H7 (cell line): ENCODE data around the gene TDRD9. TPM values are rescaled to one million over a fixed set of nuclear protein-coding genes. Genes with fewer than 3 reads are reported as not detected.

Experiments
- DNase-seq: peaks from one replicate; pipeline ENCODE4 v3.0.0; 2012
- H3K27me3 ChIP-seq: 2 replicates; pipeline ENCODE4 v1.6.0; 2011; ENCODE audit warnings: mild to moderate bottlenecking, low read length; ENCODE audit not compliant: control insufficient read depth, insufficient read depth
- H3K36me3 ChIP-seq: replicated peaks from 2 replicates; pipeline ENCODE4 v1.5.1; 2011; ENCODE audit warnings: low read length; ENCODE audit not compliant: control insufficient read depth, insufficient read depth
- H3K4me3 ChIP-seq: 2 replicates; pipeline ENCODE4 v1.5.1; 2011; ENCODE audit warnings: low read depth, mild to moderate bottlenecking, control low read depth, low read length, moderate library complexity; ENCODE audit not compliant: insufficient read depth
- total RNA-seq: library from RNA; depleted of rRNA; stranded (reverse); fragments of >200 nt; shearing (Covaris generic); gene quantifications from 2 replicates; pipeline ENCODE4 v1.2.3, GENCODE V29; 2014

The TDRD9 gene
- total RNA-seq, 1 experiment from 2014 or later: not detected

DNA sequence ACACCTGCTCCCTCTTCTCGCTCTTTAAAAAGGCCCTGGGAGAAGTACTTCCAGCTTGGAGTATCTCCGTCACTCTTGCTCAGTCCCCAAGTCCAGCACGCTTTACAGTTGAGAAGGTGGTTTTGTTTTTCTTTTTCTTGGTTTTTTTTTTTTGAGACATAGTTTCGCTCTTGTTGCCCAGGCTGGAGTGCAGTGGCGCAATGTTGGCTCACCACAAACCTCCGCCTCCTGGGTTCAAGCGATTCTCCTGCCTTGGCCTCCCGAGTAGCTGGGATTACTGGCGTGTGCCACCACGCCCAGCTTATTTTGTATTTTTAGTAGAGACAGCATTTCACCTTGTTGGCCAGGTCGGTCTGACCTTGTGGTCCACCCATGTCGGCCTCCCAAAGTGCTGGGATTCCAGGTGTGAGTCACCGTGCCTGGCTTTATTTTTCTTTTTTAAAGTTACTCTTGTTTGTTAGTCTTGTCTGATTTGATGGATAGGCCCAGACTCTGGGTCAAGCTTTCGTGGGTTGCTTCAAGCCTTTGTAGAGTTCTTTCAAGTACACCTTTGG, 1.9 kb downstream of the TDRD9 start:
- DNase-seq: no peak
- no peaks in the 10 kb centered on the region for H3K36me3 ChIP-seq
- no peak overlapping the region for H3K4me3 ChIP-seq
- no peaks in the 10 kb centered on the region for H3K27me3 ChIP-seq

DNA sequence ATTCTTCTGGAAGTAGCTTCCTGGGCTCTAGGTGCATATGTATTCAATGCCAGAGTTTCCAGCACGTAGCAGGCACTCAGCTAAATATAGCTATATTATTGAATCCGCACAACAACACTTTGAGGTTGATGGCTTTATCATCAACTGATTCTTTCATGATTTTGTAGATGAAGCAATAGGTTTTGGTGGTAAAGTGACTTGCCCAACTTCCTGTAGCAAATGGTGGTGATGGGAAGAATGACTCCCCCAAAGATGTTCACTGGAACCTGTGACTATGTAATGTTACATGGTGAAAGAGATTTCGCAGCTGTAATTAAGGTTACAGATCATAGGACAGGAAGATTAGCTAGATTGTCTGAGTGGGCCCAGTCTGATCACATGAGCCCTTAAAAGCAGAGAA, 3.2 kb downstream of the TDRD9 start:
- H3K27me3 ChIP-seq: no peaks in the 10 kb centered on the region
- no peak for DNase-seq
- no peak overlapping the region for H3K4me3 ChIP-seq
- no peaks in the 10 kb centered on the region for H3K36me3 ChIP-seq

DNA sequence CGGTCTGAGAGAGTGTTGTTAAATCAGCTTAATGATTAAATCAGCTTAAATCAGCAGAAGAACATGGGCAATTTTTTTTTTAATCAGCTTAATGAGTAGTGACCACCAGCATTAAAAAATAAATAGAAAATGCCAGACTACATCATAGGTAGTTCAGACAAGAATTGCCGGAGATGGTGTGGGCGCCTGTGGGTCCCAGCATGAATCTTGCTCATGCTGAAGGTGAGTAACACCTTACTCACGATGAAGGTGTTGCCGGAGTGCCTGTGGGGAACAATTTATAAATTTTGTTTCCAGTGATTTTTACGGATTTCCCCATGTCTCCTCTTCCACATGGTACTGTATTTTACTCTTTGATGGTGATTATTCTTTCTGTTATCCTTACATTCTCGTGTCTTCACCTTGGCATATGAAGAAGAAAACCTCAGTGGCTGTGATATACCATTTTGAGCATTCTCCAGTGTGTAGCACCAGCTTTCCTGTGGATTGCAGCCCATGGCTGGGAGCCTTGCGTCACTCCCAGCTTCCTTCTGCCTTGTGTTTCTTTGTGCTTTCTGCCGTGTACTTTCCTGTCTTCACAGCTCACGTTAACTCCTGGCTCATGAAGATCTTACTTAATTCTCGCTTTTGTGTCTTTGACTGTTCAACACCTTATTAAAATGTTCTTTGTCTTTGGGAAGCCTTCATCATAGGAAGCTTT, 4.7 kb downstream of the TDRD9 start:
- Histone ChIP-seq H3K36me3 (no peaks in the 10 kb centered on the region), H3K4me3 (no peak overlapping the region), H3K27me3 (no peaks in the 10 kb centered on the region)
- DNase-seq: no peak

DNA sequence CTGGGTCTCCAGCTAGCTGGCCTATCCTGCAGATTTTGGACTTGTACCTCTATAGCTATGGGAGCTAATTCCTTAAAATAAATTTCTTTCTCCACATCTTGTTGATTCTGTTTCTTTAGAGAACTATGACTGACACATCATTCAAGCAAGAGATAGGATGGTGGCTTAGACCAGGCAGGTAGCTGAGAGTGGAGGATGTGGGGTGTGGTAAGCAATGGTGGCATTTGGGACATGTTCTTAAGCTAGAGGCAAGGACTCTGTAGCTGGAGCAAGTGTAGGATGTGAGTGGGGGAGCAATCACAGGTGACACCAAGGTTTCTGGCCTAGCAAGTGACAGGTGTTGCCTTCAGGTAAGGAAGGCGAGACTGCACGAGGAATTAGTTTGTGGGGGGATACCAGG, 6.8 kb downstream of the TDRD9 start:
- Histone ChIP-seq H3K4me3 (no peak overlapping the region), H3K36me3 (no peaks in the 10 kb centered on the region), H3K27me3 (no peaks in the 10 kb centered on the region)
- no peak for DNase-seq

DNA sequence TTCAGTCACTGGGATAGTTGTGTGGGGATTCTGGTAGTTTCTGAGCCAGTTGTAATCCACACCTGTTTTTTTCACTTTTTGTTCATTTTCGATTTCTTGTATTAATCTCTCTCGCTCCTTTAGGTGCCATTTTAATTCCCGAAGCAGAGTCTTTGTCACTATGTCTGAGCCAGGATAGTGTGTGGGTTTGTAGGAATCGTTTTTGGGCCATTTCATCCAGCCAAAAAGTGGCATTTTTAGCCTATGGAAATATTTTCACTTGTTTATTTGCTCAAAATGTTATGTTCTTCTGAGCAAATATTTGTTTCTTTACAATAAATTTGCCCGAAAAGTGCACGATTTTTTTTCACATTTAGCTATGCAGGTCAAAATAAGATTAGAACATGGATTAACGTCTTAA, 13.2 kb downstream of the TDRD9 start:
- no peaks in the 10 kb centered on the region for H3K36me3 ChIP-seq
- no peak overlapping the region for H3K4me3 ChIP-seq
- H3K27me3 ChIP-seq: no peaks in the 10 kb centered on the region
- no peak for DNase-seq

DNA sequence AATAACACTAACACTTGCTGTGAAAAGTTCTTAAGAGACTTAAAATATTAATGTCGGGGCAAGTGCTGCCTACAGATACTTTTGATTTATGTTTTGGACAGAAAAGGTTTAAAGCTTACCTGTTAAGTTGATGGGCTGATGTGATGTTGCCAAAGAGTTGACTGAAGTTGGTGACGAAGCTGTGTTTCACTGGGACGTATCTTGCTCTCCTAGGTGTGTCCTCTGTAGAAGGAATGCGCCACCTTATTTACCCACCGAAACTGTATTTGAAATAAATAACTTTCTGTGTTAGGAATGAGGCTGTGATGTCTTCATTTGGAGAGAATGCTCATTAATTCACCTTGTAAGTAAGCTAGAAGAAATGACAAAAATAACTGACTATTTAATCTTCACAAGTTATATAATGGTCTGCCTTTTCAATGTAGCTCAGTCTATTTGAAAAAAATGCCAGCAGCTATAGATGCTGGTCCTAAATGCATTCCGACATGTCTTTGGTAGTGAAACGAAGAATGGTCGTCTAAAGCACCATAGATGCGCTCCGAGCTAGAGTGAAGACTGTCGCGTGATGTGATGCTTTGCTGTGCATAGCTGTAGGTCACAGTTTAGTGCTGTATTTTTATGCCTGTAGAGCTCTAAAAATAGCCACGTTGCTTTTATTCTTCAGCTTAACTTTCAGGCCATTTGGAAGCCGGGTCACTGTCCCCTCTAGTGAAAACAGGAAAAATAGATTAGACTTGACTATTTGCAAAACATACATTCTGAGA, 13.9 kb downstream of the TDRD9 start, which contains the start of gene RD3L:
RD3L (minus strand) TSS at position 557 of the 764 bp plus-strand sequence. CDS start 834 bp downstream, outside the sequence.
- no peaks in the 10 kb centered on the region for H3K27me3 ChIP-seq
- no peaks in the 10 kb centered on the region for H3K36me3 ChIP-seq
- no peak within 1 kb of the TSS for H3K4me3 ChIP-seq
- no peak for DNase-seq

DNA sequence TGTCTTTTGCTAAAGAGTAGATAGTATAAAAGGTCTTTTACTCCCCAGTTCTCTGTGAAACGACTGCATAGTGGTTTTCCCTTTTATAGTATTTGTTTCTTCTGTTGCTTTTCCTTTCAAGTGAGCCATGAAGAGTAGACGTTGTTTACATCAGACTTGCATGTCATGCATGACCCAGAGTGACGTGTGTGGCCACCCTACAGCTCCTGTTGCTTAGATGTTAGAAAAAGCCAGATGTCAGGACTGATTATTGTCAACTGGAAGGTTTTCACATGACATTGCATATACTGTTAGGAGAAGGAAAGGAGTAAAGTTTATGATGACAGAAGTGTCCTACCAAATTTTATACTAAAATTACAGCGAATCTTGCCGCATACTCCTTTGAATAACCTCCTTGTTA, 15.4 kb downstream of the TDRD9 start:
- Histone ChIP-seq H3K36me3 (no peaks in the 10 kb centered on the region), H3K27me3 (no peaks in the 10 kb centered on the region), H3K4me3 (no peak overlapping the region)
- DNase-seq: no peak

DNA sequence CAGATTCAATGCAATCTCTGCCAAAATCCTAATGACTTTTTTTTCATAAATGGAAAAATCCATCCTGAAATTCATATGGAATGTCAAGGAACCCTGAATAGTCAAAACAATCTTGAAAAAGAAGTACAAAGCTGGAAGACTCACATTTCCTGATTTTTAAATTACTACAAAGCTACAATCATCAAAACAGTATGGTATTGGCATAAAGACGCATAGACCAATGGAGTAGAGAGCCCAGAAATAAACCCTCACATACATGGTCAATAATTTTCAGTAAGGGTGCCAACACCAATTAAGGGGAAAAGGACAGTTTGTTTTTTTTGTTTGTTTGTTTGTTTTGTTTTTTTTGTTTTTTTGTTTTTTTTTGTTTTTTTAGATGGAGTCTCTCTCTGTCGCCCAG, 18.7 kb downstream of the TDRD9 start:
- Histone ChIP-seq H3K36me3 (no peaks in the 10 kb centered on the region), H3K4me3 (no peak overlapping the region), H3K27me3 (no peaks in the 10 kb centered on the region)
- DNase-seq: no peak

DNA sequence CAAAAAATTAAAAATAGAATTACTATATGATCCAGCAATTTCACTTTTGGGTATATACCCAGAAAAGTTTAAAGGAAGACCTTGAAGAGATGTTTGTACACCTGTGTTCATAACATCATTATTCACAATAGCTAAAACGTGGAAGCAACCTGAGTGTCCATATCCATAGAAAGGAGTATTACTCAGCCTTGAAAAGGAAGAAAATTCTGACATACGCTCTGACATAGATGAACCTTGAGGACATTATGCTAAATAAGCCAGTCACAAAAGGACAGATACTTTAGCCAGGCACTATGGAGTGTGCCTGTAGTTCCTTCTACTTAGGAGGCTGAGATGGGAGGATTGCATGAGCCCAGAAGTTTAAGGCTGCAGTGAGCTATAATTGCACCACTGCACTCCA, 20.2 kb downstream of the TDRD9 start:
- H3K36me3 ChIP-seq: no peaks in the 10 kb centered on the region
- H3K4me3 ChIP-seq: no peak overlapping the region
- H3K27me3 ChIP-seq: no peaks in the 10 kb centered on the region
- no peak for DNase-seq

DNA sequence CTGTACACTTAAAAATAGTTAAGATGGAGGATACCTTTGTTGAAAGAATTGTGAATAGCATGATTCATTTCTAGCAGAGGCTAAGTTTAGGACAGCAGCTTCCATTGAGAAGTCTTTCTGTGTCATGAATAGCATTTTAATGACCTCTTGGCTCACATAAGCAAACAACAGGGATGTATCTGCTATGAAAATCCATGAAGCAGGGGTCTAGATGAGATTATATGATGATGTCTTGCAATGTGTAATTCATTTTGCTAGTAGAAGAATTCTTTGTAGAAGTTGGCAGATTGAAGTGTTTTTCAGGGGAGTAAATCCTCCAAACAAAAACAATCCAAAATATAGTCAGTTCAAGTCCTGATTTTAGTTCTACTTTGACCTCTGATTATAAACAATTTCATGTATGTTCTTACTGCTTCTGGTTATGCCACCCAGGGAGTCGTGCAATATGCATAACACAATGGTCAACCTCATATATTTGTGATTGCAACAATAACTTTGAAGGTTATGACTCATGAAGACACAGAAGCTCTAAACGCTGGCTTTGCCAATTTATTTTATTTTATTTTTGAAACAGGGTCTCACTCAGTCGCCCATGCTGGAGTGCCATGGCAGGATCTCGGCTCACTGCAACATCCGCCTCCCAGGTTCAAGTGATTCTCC, 21.0 kb downstream of the TDRD9 start:
- Histone ChIP-seq H3K27me3 (no peaks in the 10 kb centered on the region), H3K36me3 (no peaks in the 10 kb centered on the region), H3K4me3 (no peak overlapping the region)
- DNase-seq: no peak

DNA sequence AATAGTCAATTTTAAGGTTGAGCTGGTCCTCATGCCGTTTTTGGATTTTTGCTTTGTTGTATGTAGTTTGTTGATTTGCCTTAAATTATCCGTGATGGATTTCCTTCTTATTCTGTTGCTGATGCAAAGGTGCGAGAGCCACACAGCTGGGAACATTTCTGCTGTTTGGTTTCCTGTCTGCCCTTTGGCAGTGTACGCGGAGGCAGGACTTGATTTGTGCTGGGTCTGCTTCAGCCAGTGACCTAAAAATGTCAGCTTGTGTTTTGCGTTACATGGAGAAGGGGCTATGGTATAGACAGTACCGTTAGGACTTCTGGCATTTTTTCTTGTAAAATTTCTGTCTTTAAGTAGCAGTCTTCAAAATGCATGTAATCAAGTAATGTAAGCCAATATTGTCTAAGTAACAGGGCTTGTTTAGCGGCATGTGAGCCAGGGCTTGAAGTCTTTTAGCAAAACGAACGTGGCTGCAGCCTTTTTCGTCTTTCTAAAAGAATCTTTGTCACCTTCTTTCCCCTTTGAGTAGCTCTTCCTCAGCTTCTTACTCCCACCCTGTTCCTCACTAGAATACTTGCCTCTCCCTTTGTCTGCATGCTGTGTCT, 32.3 kb downstream of the TDRD9 start:
- no peak overlapping the region for H3K4me3 ChIP-seq
- no peaks in the 10 kb centered on the region for H3K27me3 ChIP-seq
- H3K36me3 ChIP-seq: no peaks in the 10 kb centered on the region
- no peak for DNase-seq

DNA sequence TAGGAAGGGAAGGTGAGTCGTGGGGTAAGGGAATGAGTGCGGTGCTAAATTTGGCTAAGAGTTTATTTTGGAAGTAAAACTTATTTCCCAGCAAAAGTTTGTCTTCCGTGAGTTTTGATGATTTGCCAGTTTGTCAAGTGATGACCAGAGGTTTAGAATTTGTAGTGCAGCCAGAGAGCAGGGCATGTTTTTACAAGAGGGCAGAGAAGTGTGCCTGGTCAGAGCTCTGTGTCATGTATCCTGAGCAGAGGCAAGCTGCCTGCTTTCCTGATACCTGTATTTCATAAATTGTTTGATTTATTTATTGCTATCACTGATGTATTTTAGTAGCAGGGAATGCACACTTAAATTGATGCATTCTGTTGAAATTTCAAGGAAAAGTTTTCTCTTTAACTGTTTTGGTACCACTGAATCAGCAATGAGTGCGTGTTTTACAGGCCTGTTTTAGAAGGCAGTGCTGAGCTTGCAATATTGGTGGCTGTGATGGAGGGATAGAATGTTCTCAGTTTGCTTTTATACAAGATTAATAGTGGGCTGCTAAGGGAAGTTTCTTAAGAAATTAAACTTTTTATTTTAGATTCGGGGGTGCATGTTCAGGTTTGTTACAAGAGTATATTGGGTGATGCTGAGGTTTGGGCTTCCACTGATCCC, 33.8 kb downstream of the TDRD9 start:
- no peak for DNase-seq
- no peaks in the 10 kb centered on the region for H3K27me3 ChIP-seq
- H3K36me3 ChIP-seq: no peaks in the 10 kb centered on the region
- no peak overlapping the region for H3K4me3 ChIP-seq

DNA sequence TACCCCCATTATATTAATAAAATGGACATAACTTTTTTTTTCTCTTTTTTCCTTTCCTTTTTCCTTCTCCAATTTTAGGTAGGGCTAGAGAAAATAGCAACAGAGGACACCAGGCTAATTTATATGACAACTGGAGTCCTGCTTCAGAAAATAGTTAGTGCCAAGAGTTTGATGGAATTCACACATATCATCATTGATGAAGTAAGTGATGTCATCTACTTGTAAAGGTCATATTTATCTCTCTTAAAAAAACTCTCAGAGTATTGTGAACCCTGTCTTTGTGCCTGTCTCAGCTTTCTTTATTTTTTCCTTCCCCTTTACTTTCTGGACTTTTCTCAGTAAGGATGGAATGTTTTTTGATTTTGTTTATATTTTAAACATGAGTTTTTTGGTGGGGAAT, 38.4 kb downstream of the TDRD9 start:
- Histone ChIP-seq H3K27me3 (no peaks in the 10 kb centered on the region), H3K4me3 (no peak overlapping the region), H3K36me3 (no peaks in the 10 kb centered on the region)
- no peak for DNase-seq

DNA sequence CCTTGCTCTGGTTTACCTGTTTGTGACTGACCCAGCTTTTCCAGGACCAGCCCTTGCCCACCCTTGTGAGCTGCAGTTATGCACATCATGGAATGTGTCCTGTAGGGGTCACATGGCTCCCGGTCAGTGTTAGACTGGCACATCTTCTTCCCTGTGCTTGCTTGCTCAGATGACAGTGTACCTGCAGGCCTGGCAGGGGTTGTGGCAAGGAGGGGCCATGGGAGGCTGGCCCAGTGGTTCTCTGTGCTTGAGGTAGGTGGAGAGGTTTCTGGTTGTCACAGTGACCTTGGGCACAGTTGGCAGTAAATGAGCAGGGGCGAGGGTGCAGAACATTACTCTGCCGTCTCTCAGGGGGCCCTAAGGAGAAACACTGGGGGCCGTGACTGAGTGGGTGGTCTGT, 41.7 kb downstream of the TDRD9 start:
- Histone ChIP-seq H3K4me3 (no peak overlapping the region), H3K27me3 (no peaks in the 10 kb centered on the region), H3K36me3 (no peaks in the 10 kb centered on the region)
- DNase-seq: no peak
